Fibroblast of villous mesenchyme (primary cell): Measurements from ENCODE around the gene CDHR5. TPM values are rescaled to one million over a fixed set of nuclear protein-coding genes. Genes with fewer than 3 reads are reported as not detected.

Experiments
- DNase-seq: peaks from one replicate; pipeline ENCODE4 v3.0.0-alpha.2; 2010; ENCODE audit warnings: low read depth
- H3K4me3 ChIP-seq: 2 replicates; pipeline ENCODE4 v1.5.1; 2011; ENCODE audit warnings: low read depth, mild to moderate bottlenecking, low read length
- total RNA-seq: library from RNA; depleted of rRNA; stranded (reverse); fragments of >200 nt; gene quantifications from 2 replicates; pipeline ENCODE4 v1.2.3, GENCODE V29; 2012
- TF ChIP-seq, protein P1 (sequence below): IDR thresholded peaks from 2 replicates; pipeline ENCODE4 v1.5.1; 2012; ENCODE audit warnings: low read depth, mild to moderate bottlenecking, low read length; ENCODE audit not compliant: insufficient read depth

The CDHR5 gene
- total RNA-seq, 1 donor: not detected

DNA sequence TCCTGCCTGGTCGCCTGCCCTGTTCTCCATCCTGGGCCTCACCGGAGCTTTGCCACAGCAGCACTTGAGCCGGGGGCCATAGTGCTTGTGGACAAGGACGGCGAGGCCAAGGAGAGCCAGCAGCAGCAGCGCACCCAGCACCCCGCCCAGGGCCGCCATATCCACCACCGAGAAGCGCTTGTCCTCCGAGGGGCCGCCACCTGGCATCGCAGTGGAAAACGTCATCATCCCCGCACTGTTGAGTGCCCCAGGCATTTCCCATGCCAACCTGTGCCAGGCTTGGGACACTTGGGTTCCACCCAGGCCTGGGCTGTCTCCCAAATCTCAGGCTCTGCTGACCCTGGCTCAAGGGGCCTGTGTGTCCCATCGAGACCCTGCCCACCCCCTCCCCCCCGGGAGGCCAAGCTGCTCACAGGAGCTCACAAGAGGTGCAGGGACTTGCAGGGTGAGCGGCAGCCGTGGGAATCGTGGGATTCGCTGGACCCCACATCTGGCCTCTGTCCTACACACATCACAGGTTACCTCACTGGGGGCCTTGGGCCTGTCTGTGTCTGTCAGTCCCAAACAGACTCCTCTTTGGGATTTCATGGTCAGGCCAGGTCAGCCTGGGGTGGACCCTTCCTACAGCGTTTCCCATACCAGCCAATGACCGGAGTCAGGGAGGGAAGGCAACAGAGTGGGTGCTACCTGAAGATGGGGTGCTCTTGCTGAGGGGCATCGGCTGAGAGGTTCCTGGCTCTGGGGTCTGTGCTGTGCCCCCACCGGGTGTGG lies 6.7 kb downstream of the CDHR5 start:
- TF ChIP-seq, protein P1, sequence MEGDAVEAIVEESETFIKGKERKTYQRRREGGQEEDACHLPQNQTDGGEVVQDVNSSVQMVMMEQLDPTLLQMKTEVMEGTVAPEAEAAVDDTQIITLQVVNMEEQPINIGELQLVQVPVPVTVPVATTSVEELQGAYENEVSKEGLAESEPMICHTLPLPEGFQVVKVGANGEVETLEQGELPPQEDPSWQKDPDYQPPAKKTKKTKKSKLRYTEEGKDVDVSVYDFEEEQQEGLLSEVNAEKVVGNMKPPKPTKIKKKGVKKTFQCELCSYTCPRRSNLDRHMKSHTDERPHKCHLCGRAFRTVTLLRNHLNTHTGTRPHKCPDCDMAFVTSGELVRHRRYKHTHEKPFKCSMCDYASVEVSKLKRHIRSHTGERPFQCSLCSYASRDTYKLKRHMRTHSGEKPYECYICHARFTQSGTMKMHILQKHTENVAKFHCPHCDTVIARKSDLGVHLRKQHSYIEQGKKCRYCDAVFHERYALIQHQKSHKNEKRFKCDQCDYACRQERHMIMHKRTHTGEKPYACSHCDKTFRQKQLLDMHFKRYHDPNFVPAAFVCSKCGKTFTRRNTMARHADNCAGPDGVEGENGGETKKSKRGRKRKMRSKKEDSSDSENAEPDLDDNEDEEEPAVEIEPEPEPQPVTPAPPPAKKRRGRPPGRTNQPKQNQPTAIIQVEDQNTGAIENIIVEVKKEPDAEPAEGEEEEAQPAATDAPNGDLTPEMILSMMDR: no peak
- no peak overlapping the region for H3K4me3 ChIP-seq
- DNase-seq: no peak

- H3K4me3 ChIP-seq: no peak overlapping the region
- TF ChIP-seq, protein P1: no peak
- no peak for DNase-seq
These were observed 7.4 kb downstream of the CDHR5 start for GRCh38 chr11:617199-617911.

- no peak for DNase-seq
- H3K4me3 ChIP-seq: peak overlapping the region; percentile 80
- TF ChIP-seq, protein P1: no peak
These were observed 8.2 kb downstream of the CDHR5 start for GRCh38 chr11:616320-617198.

DNA sequence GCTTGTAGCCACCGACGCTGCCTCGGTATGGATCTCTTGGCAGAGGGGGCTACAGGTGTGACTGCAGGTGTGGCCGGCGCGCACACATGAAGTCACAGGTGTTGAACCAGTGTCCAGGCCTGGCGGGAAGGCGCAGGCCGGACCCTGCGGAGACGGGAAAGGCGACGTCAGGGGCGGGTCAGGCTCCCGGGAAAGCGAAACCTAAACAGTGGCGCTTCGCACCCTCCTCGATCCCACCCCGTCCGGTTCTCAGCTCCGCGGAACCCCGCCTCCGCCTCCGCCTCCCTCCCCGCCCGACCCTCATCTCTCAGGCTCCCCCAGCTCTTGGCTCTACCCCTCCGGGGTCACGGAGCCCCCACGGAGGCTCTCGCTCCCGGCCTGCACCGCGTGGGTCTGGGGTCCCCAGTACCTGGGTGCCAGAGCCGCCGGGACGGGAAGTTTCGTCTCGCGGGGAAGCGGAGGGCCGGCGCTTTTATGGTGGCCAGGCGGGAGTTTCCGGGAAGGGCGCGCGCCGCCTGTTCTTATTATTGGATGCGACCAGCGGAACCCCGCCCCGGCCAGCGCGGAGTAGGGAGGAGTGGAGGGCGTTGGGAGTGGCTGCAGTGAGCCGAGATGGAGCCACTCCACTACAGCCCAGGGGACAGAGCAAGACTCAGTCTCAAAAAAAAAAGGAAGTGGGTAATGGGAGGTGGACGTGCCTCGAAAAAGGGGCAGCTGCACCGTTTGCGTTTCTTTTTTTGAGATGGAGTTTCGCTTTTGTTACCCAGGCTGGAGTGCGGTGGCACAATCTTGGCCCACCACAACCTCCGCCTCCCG lies 9.0 kb downstream of the CDHR5 start, which contains the start of gene IRF7:
TSS of gene IRF7 (minus strand) at position 447 of the 816 bp plus-strand sequence. CDS start 586 bp downstream, outside the sequence.
- H3K4me3 ChIP-seq: peak within 1 kb of the TSS; percentile 80
- peak; percentile 93 for DNase-seq
- TF ChIP-seq, protein P1: no peak

DNA sequence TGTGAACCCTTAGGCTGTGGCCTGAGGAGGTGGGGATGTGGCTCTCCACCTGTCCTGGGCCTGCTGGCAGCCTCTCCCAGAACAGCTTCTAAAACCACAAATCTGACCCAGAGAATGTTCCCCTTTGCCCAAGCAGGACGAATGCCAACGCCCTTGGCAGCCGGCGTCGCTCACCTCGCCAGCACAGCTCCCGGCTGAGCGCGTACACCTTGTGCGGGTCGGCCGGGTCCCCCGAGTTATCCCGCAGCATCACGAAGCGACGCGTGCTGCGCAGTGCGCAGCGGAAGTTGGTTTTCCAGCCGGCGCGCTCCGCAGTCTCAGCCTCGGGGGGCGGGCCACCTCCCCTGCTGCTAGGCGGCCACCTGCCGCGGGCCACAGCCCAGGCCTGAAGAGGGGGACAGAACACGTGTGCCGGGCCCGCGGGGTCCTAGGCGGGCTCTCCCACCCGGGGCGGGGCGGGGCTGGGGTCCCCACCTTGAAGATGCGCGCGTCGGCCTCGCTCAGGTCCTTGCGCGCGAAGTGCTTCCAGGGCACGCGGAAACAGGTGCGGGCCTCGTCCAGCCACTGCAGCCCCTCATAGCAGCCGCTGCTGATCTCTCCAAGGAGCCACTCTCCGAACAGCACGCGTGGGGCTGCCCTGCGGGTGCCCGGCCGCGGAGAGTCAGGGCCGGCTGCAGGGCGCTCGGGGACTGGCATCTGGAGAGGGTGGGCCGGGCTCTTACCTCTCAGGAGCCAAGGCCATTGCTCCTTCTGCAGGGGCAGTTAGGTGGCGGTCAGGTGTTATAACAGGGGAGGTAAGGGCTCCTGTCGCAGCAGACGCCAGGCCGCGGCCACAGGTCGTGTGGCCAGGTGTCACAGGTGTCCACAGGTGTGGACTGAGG lies 9.9 kb downstream of the CDHR5 start:
- no peak for DNase-seq
- peak overlapping the region; percentile 80 for H3K4me3 ChIP-seq
- TF ChIP-seq, protein P1: no peak
